VCaP (cell line): ENCODE measurements around the gene ADAMTS8.

Experiments
- H3K27ac ChIP-seq: fragments of 450-650 bp; 2 replicates; pipeline ENCODE4 v1.5.1; 2017
- CTCF ChIP-seq: fragments of 450-650 bp; conservative IDR thresholded peaks from 2 replicates; pipeline ENCODE4 v1.5.1; 2017; ENCODE audit warnings: mild to moderate bottlenecking, moderate library complexity

The ADAMTS8 gene

GRCh38 chr11:130473795-130474377 lies 45.5 kb upstream of the ADAMTS8 start:
- no peak overlapping the region for H3K27ac ChIP-seq
- TF ChIP-seq CTCF, result no peak

- H3K27ac ChIP-seq, result no peak overlapping the region
These were observed 44.8 kb upstream of the ADAMTS8 start for GRCh38 chr11:130473056-130473794.

GRCh38 chr11:130472434-130472961 lies 44.1 kb upstream of the ADAMTS8 start:
- no peak overlapping the region for H3K27ac ChIP-seq
- no peak for TF ChIP-seq CTCF

More at GRCh38 chr11:130473056-130473794, 44.8 kb upstream of the ADAMTS8 start:
- TF ChIP-seq CTCF, result no peak

- H3K27ac ChIP-seq, result no peak overlapping the region
- TF ChIP-seq CTCF, result no peak
These were observed 43.5 kb upstream of the ADAMTS8 start for GRCh38 chr11:130471731-130472433.

- no peak overlapping the region for H3K27ac ChIP-seq
- no peak for TF ChIP-seq CTCF
These were observed 42.7 kb upstream of the ADAMTS8 start for GRCh38 chr11:130470832-130471706.

GRCh38 chr11:130469181-130469580 lies 40.8 kb upstream of the ADAMTS8 start:
- TF ChIP-seq CTCF, result no peak

More at GRCh38 chr11:130469181-130469580, 40.8 kb upstream of the ADAMTS8 start:
- H3K27ac ChIP-seq, result no peak overlapping the region
